CD4-positive, alpha-beta T cell treated with Interleukin-1 beta for 1 hour (primary cell): ENCODE data around the gene KRTAP5-5.
A peak's percentile ranks its signal among the peaks of the same experiment; 100 is the strongest.
"Not testable (repeated sequence)": the region's sequence is repeated elsewhere in the genome, so short reads cannot be mapped to it uniquely, and the experiment has no call there.

Experiments used
- DNase-seq, 2 donors: peaks; one replicate each; pipeline ENCODE4 v3.0.0-alpha.2; 2020 to 2022

Gene KRTAP5-5

GRCh38 chr11:1607156-1607845, 22.3 kb upstream of the KRTAP5-5 start:
- DNase-seq: not testable (repeated sequence)

GRCh38 chr11:1607901-1608300, 21.7 kb upstream of the KRTAP5-5 start:
- not testable (repeated sequence) for DNase-seq

- DNase-seq: no peak
Observed at GRCh38 chr11:1608363-1608762, 21.2 kb upstream of the KRTAP5-5 start, which contains the start of gene KRTAP5-3. TSS of gene KRTAP5-3 (minus strand) at chr11:1608463. CDS start at chr11:1608385, 78 bp downstream.

GRCh38 chr11:1618231-1618630, 11.3 kb upstream of the KRTAP5-5 start:
- no peak for DNase-seq

- DNase-seq: peak; percentile 22 to 49
Observed at GRCh38 chr11:1619449-1619848, 10.1 kb upstream of the KRTAP5-5 start.

GRCh38 chr11:1622086-1622485, 7.5 kb upstream of the KRTAP5-5 start, which contains the start of gene KRTAP5-4:
TSS of gene KRTAP5-4 (minus strand) at chr11:1622138. CDS start at chr11:1622093, 45 bp downstream.
- DNase-seq: no peak

GRCh38 chr11:1623716-1624115, 5.9 kb upstream of the KRTAP5-5 start:
- DNase-seq: no peak

- DNase-seq: no peak
Observed at GRCh38 chr11:1624621-1625020, 5.0 kb upstream of the KRTAP5-5 start.

GRCh38 chr11:1625541-1625940, 4.0 kb upstream of the KRTAP5-5 start:
- DNase-seq: no peak

GRCh38 chr11:1628506-1629325, 859 bp upstream of the KRTAP5-5 start:
- DNase-seq: peak; percentile 54 to 69

GRCh38 chr11:1630271-1630670, 696 bp downstream of the KRTAP5-5 start:
- DNase-seq: no peak

GRCh38 chr11:1631066-1631568, 1.5 kb downstream of the KRTAP5-5 start:
- DNase-seq: no peak

GRCh38 chr11:1632053-1632714, 2.6 kb downstream of the KRTAP5-5 start:
- DNase-seq: no peak

- DNase-seq: no peak
Observed at GRCh38 chr11:1633864-1634263, 4.3 kb downstream of the KRTAP5-5 start.

GRCh38 chr11:1636291-1636950, 6.8 kb downstream of the KRTAP5-5 start:
- no peak for DNase-seq

GRCh38 chr11:1637628-1638027, 8.1 kb downstream of the KRTAP5-5 start:
- DNase-seq: no peak

GRCh38 chr11:1638344-1638743, 8.8 kb downstream of the KRTAP5-5 start:
- DNase-seq: no peak

- no peak for DNase-seq
Observed at GRCh38 chr11:1639102-1639620, 9.6 kb downstream of the KRTAP5-5 start.

- no peak for DNase-seq
Observed at GRCh38 chr11:1639666-1640065, 10.1 kb downstream of the KRTAP5-5 start.

GRCh38 chr11:1640076-1640946, 10.7 kb downstream of the KRTAP5-5 start:
- peak; percentile 11 to 25 for DNase-seq

- no peak for DNase-seq
Observed at GRCh38 chr11:1641096-1641495, 11.5 kb downstream of the KRTAP5-5 start.
